ES-I3 (cell line): ENCODE data around the gene FAM149A.

Source experiments
- H3K36me3 ChIP-seq: 2 replicates; pipeline ENCODE4 v1.6.1; 2013; ENCODE audit warnings: mild to moderate bottlenecking, low read length, control low read depth, moderate library complexity; ENCODE audit not compliant: insufficient read depth
- H3K4me1 ChIP-seq: 2 replicates; pipeline ENCODE4 v1.6.1; 2013; ENCODE audit warnings: mild to moderate bottlenecking, control low read depth, low read length; ENCODE audit not compliant: insufficient read depth
- H3K9ac ChIP-seq: 2 replicates; pipeline ENCODE4 v1.6.1; 2013; ENCODE audit warnings: low read depth, mild to moderate bottlenecking, low read length, moderate library complexity
- H3K9me3 ChIP-seq: 2 replicates; pipeline ENCODE4 v1.6.1; 2013; ENCODE audit warnings: mild to moderate bottlenecking, low read length, moderate library complexity; ENCODE audit not compliant: control insufficient read depth, insufficient read depth

FAM149A gene

DNA sequence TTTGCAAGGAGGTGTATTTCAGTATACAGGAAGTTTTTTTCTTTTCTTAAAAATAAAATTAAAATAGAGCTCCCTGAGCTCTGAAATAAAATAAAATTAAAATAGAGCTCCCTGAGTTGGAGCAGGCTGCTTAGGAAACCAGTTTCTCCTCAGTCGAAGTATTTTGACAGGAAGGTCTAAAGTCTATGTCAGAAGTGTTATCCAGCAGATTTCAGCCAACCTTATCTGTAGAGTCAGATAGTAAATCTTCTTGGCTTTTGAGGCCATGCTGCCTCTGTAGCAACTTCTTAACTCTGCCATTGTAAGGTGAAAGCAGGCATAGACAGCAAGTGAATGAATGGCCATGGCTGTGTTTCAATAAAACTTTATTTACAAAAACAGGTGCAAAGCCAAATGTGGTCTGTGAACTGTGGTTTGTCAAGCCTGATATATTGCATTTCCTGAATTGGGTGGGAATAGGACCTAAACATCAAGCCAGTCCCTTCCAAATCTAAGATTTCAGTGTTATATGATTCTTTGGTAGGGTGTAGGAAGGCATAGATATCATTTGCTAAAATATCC is 113.3 kb downstream of the FAM149A start:
- Histone ChIP-seq H3K4me1 (no peaks in the 10 kb centered on the region), H3K9ac (no peak overlapping the region), H3K36me3 (no peaks in the 10 kb centered on the region), H3K9me3 (no peaks in the 10 kb centered on the region)

GRCh38 chr4:186221624-186222023 is 117.1 kb downstream of the FAM149A start:
- Histone ChIP-seq H3K9ac (no peak overlapping the region), H3K9me3 (peaks cover 11% of the 10 kb centered on the region), H3K4me1 (no peaks in the 10 kb centered on the region; the same call in 1 of the 2 replicates), H3K36me3 (no peaks in the 10 kb centered on the region)
